Activated CD8-positive, alpha-beta memory T cell treated with anti-CD3 and anti-CD28 coated beads, Interleukin-2, amount 50 U/mL, for 24 hours (primary cell): ENCODE results near the gene PRICKLE2.

Experiments used
- DNase-seq: peaks from one replicate; pipeline ENCODE4 v3.0.0-alpha.2; 2020; ENCODE audit errors: extremely low read depth

PRICKLE2 gene

GRCh38 chr3:64073158-64073761 is 152.0 kb downstream of the PRICKLE2 start:
- DNase-seq = no peak

GRCh38 chr3:64072126-64072525 is 153.1 kb downstream of the PRICKLE2 start:
- no peak for DNase-seq

- no peak for DNase-seq
Measured at GRCh38 chr3:64070704-64071103, 154.6 kb downstream of the PRICKLE2 start.

GRCh38 chr3:64067506-64068346 is 157.5 kb downstream of the PRICKLE2 start:
- DNase-seq = no peak

- DNase-seq = no peak
Measured at GRCh38 chr3:64064804-64065203, 160.5 kb downstream of the PRICKLE2 start.

- no peak for DNase-seq
Measured at GRCh38 chr3:64063983-64064438, 161.3 kb downstream of the PRICKLE2 start.

- no peak for DNase-seq
Measured at GRCh38 chr3:64063207-64063982, 161.9 kb downstream of the PRICKLE2 start.

GRCh38 chr3:64061628-64062027 is 163.6 kb downstream of the PRICKLE2 start:
- no peak for DNase-seq

- DNase-seq = no peak
Measured at GRCh38 chr3:64059484-64060175, 165.6 kb downstream of the PRICKLE2 start.

GRCh38 chr3:64058566-64058965 is 166.7 kb downstream of the PRICKLE2 start:
- DNase-seq = no peak

- no peak for DNase-seq
Measured at GRCh38 chr3:64057231-64057630, 168.0 kb downstream of the PRICKLE2 start.

GRCh38 chr3:64056606-64057180 is 168.6 kb downstream of the PRICKLE2 start:
- DNase-seq = no peak

GRCh38 chr3:64055076-64055475 is 170.2 kb downstream of the PRICKLE2 start:
- no peak for DNase-seq

- DNase-seq = no peak
Measured at GRCh38 chr3:64054488-64054887, 170.8 kb downstream of the PRICKLE2 start.

GRCh38 chr3:64053581-64053980 is 171.7 kb downstream of the PRICKLE2 start:
- DNase-seq = no peak

- DNase-seq = no peak
Measured at GRCh38 chr3:64053117-64053516, 172.1 kb downstream of the PRICKLE2 start.

GRCh38 chr3:64049832-64050231 is 175.4 kb downstream of the PRICKLE2 start:
- no peak for DNase-seq

GRCh38 chr3:64049136-64049535 is 176.1 kb downstream of the PRICKLE2 start:
- no peak for DNase-seq

- DNase-seq = no peak
Measured at GRCh38 chr3:64048631-64049061, 176.6 kb downstream of the PRICKLE2 start.

GRCh38 chr3:64047787-64048186 is 177.5 kb downstream of the PRICKLE2 start:
- no peak for DNase-seq

GRCh38 chr3:64046996-64047594 is 178.2 kb downstream of the PRICKLE2 start:
- DNase-seq = no peak
